ENCODE measurements around the gene LDLRAD3.

Gene LDLRAD3

DNA sequence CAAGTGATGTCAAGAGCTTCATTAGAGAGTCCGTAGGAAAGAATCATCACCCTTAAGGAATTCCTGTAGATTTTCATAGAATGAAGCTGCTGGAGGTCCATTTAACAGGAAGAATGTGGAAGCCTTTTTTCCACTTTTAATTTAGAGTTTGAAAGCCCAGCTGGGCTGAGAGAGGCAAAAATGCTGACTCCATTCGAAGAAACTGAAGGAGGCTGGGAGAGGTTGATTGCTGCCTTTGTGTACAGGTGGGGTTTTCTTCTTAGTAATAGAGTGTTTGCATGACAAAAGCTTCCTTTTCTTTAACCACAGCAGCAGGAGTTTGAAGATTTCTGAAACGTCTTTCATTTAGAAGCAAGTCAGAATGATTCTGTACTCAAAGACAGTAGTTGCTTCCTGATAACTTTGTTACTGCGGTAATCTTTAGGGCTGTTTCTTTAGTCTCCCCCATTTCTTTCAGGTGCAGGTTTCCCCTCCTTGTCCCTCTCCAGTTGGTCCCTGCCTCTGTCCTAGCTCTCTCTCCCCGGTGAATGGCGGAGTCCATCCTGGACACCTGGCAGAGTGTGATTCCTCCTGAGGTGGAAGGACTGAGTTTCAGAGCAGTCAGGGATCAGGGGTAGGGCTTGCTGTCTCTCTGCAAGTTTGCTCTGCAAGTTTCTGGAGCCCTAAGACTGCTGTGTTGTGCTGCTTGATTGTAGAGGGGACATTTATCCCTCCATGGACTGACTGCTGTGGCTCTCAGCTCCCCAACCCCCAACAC is 166.2 kb downstream of the LDLRAD3 start:
- TF ChIP-seq YY1 (IDR thresholded peaks at IDR 0.05; ENCODE audit: low read depth) (no peak), NFIC (IDR thresholded peaks at IDR 0.05) (no peak), CEBPB (IDR thresholded peaks at IDR 0.05) (no peak), FOXM1 (IDR thresholded peaks at IDR 0.05; ENCODE audit: borderline replicate concordance, low read depth) (no peak), TAF1 (IDR thresholded peaks at IDR 0.05; ENCODE audit: low read depth) (no peak), EGR1 (IDR thresholded peaks at IDR 0.05) (no peak), RAD21 (IDR thresholded peaks at IDR 0.05; ENCODE audit: low read depth) (no peak), EP300 (IDR thresholded peaks at IDR 0.05; ENCODE audit: borderline replicate concordance) (no peak)
- TF ChIP-seq, protein P1, sequence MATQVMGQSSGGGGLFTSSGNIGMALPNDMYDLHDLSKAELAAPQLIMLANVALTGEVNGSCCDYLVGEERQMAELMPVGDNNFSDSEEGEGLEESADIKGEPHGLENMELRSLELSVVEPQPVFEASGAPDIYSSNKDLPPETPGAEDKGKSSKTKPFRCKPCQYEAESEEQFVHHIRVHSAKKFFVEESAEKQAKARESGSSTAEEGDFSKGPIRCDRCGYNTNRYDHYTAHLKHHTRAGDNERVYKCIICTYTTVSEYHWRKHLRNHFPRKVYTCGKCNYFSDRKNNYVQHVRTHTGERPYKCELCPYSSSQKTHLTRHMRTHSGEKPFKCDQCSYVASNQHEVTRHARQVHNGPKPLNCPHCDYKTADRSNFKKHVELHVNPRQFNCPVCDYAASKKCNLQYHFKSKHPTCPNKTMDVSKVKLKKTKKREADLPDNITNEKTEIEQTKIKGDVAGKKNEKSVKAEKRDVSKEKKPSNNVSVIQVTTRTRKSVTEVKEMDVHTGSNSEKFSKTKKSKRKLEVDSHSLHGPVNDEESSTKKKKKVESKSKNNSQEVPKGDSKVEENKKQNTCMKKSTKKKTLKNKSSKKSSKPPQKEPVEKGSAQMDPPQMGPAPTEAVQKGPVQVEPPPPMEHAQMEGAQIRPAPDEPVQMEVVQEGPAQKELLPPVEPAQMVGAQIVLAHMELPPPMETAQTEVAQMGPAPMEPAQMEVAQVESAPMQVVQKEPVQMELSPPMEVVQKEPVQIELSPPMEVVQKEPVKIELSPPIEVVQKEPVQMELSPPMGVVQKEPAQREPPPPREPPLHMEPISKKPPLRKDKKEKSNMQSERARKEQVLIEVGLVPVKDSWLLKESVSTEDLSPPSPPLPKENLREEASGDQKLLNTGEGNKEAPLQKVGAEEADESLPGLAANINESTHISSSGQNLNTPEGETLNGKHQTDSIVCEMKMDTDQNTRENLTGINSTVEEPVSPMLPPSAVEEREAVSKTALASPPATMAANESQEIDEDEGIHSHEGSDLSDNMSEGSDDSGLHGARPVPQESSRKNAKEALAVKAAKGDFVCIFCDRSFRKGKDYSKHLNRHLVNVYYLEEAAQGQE (IDR thresholded peaks at IDR 0.05; ENCODE audit: low read depth) = no peak
- TF ChIP-seq, protein P2, sequence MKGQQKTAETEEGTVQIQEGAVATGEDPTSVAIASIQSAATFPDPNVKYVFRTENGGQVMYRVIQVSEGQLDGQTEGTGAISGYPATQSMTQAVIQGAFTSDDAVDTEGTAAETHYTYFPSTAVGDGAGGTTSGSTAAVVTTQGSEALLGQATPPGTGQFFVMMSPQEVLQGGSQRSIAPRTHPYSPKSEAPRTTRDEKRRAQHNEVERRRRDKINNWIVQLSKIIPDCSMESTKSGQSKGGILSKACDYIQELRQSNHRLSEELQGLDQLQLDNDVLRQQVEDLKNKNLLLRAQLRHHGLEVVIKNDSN (IDR thresholded peaks at IDR 0.05) = no peak

DNA sequence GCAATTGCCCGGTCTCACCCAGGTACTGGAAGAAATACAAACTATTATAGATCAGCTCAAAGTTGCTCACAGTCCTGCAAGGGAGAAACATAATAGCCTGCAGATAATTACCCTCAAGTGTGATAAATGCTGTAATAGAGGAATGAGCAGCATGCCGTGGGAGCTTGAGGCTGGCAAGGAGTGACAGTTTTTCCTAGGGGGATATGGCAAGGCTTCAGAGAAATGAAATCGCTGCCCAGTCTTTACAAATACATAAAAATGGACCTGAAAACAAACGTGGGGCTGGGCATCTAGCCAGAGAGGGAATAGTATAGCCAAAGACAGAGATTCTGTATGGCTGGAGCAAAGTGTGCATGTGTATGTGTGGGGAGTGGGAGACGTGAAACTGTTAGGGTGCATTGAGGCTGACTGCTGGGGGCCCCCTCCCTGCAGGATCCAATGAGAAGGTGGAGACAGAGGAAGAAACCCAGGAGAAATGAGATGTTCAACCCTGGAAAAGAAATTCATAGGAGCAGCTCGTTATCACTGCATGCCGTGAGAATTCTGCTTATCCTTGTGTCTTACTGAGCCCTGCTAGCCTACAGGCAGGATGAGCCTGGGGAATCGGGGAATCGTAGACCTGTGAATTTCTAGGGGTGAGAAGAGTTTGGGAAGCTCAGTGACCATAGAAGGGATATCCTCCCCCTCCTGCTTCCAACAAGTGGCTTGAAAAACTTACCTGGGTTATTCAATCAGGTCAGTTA is 167.0 kb downstream of the LDLRAD3 start:
- no peak for TF ChIP-seq YY1 (IDR thresholded peaks at IDR 0.05; ENCODE audit: low read depth)
- TF ChIP-seq TAF1 (IDR thresholded peaks at IDR 0.05; ENCODE audit: low read depth) = no peak
- TF ChIP-seq, protein P2 (IDR thresholded peaks at IDR 0.05) = no peak
- TF ChIP-seq, protein P3, sequence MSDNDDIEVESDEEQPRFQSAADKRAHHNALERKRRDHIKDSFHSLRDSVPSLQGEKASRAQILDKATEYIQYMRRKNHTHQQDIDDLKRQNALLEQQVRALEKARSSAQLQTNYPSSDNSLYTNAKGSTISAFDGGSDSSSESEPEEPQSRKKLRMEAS (IDR thresholded peaks at IDR 0.05) = no peak
- no peak for TF ChIP-seq FOXM1 (IDR thresholded peaks at IDR 0.05; ENCODE audit: borderline replicate concordance, low read depth)
- no peak for TF ChIP-seq EGR1 (IDR thresholded peaks at IDR 0.05)

DNA sequence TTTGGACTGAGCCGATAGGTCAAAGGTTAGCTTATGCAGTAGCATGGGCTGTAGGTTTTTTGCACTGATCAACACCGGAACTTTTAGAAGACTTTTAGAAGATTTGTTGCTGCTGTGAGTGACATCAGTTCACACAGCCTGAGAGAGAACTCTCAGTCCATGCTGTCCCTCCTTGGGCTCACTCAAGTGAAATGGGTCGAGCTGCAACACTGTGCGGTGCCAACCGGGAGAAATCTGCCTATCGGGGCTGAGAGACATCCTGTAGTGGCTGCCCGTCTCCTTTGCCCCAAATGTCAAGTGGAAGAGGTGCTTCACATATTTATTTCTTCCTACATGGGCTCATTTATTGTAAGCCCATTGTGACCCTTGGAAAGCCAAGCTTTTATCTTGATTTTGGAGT is 170.2 kb downstream of the LDLRAD3 start:
- TF ChIP-seq EP300 (IDR thresholded peaks at IDR 0.05; ENCODE audit: borderline replicate concordance) (no peak), FOXM1 (IDR thresholded peaks at IDR 0.05; ENCODE audit: borderline replicate concordance, low read depth) (no peak), TEAD4 (IDR thresholded peaks at IDR 0.05) (no peak), TCF12 (IDR thresholded peaks at IDR 0.05; ENCODE audit: low read depth) (no peak), CEBPB (IDR thresholded peaks at IDR 0.05) (no peak), TAF1 (IDR thresholded peaks at IDR 0.05; ENCODE audit: low read depth) (no peak), ZBTB7A (IDR thresholded peaks at IDR 0.05; ENCODE audit: low read depth) (no peak), YY1 (IDR thresholded peaks at IDR 0.05; ENCODE audit: low read depth) (no peak), NFIC (IDR thresholded peaks at IDR 0.05) (no peak), RAD21 (IDR thresholded peaks at IDR 0.05; ENCODE audit: low read depth) (no peak), EGR1 (IDR thresholded peaks at IDR 0.05) (no peak), CREB1 (IDR thresholded peaks at IDR 0.05; ENCODE audit: low read depth) (no peak)
- TF ChIP-seq, protein P2 (IDR thresholded peaks at IDR 0.05) = no peak
- TF ChIP-seq, protein P1 (IDR thresholded peaks at IDR 0.05; ENCODE audit: low read depth) = no peak
- TF ChIP-seq, protein P3 (IDR thresholded peaks at IDR 0.05) = no peak

DNA sequence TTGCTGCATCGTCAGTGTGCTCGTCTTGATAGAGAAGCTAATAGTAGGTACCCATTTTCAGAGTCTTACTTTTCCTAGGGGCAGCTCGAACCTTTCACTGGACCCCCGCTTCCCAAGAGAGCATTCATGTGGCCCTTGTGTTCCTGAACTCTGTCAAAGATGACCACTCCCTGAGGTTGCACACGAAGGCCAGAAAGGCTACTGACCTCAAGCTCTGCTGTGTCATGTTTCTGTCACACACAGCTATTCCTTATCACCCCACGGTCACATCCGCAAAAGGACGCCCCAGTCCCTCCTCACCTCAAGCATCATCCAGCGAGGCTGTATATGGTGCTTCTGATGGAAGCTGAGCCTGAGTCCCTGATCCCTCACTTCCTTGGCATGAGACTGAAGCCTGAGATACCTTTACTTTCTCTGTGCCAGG is 171.5 kb downstream of the LDLRAD3 start:
- TF ChIP-seq RAD21 (IDR thresholded peaks at IDR 0.05; ENCODE audit: low read depth) (no peak), CEBPB (IDR thresholded peaks at IDR 0.05) (no peak), CREB1 (IDR thresholded peaks at IDR 0.05; ENCODE audit: low read depth) (no peak), TEAD4 (IDR thresholded peaks at IDR 0.05) (no peak), EGR1 (IDR thresholded peaks at IDR 0.05) (no peak), TCF12 (IDR thresholded peaks at IDR 0.05; ENCODE audit: low read depth) (no peak), FOXM1 (IDR thresholded peaks at IDR 0.05; ENCODE audit: borderline replicate concordance, low read depth) (no peak), YY1 (IDR thresholded peaks at IDR 0.05; ENCODE audit: low read depth) (no peak), TAF1 (IDR thresholded peaks at IDR 0.05; ENCODE audit: low read depth) (no peak), EP300 (IDR thresholded peaks at IDR 0.05; ENCODE audit: borderline replicate concordance) (no peak), ZBTB7A (IDR thresholded peaks at IDR 0.05; ENCODE audit: low read depth) (no peak), NFIC (IDR thresholded peaks at IDR 0.05) (no peak)
- TF ChIP-seq, protein P2 (IDR thresholded peaks at IDR 0.05) = no peak
- TF ChIP-seq, protein P1 (IDR thresholded peaks at IDR 0.05; ENCODE audit: low read depth) = no peak
- TF ChIP-seq, protein P3 (IDR thresholded peaks at IDR 0.05) = no peak
